Smooth muscle cell of the brain vasculature (primary cell): Measurements from ENCODE around the gene PEAK1.

Experiments used
- DNase-seq: peaks from one replicate; pipeline ENCODE4 v3.0.0-alpha.2; 2012; ENCODE audit warnings: low read depth, low spot score

Gene PEAK1

GRCh38 chr15:77143191-77143590 is 276.7 kb downstream of the PEAK1 start:
- DNase-seq, result no peak

- no peak for DNase-seq
Measured at GRCh38 chr15:77140220-77140619, 279.7 kb downstream of the PEAK1 start.

GRCh38 chr15:77139312-77139711 is 280.6 kb downstream of the PEAK1 start:
- no peak for DNase-seq

- no peak for DNase-seq
Measured at GRCh38 chr15:77138167-77138522, 281.8 kb downstream of the PEAK1 start.

- DNase-seq, result no peak
Measured at GRCh38 chr15:77135181-77135580, 284.7 kb downstream of the PEAK1 start.

- DNase-seq, result no peak
Measured at GRCh38 chr15:77130315-77130930, 289.5 kb downstream of the PEAK1 start.

GRCh38 chr15:77127626-77128025 is 292.3 kb downstream of the PEAK1 start:
- no peak for DNase-seq

DNA sequence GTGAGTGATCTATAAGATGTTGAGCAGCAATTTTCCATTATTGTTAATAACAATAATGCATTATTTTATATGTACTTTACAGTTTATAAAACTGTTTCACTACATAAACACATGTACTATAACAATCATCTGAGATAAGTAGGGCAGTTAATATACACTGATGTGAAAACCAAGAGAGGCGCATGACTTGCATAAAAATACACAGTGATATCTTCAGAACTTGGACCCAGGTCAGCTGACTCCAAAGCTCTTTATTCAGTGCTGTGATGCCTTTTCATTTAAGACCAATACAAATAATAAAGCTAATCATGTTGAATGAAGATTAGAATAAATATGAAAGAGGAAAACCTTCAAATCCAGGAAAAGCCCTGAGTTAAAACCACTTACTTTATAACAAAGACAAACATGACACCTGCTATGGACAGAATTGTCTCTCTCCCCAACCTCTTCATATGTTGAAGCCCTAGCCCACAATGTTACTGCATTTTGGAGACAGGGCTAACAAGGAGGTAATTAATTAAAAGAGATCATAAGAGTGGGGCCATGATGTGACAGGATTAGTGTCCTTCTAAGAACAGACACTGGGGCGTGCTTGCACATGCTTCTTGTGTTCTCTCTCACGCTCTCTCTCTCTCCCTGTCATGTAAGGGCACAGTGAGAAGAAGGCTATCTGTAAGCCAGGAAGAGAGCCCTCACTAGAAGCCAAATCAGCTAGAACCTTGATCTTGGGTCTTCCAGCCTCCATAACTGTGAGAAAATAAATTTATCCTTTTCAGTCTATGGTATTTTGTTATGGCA is 293.2 kb downstream of the PEAK1 start:
- DNase-seq, result no peak

DNA sequence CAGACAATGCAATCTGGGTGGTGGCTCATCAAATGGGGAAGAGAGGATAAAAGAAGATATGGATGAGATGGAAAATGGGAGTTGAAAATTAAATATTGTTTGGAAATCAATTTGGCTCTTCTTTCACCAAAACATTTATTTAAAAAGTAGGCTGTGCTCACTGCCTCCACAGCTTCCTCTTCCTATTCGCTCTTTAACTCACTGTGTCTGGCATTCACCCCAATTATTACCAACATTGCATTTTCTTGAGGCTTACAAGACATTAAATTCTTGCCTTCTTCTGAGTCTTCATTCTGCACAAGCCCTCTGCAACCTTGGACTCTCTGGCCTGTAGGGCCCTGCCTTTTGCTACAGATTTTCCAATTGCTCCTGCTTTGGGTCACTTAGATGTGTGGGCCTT is 296.1 kb downstream of the PEAK1 start:
- DNase-seq, result no peak

GRCh38 chr15:77122576-77122975 is 297.3 kb downstream of the PEAK1 start:
- no peak for DNase-seq

GRCh38 chr15:77121599-77121998 is 298.3 kb downstream of the PEAK1 start:
- no peak for DNase-seq

- no peak for DNase-seq
Measured at GRCh38 chr15:77120576-77120975, 299.3 kb downstream of the PEAK1 start.

GRCh38 chr15:77119446-77119845 is 300.5 kb downstream of the PEAK1 start:
- no peak for DNase-seq

DNA sequence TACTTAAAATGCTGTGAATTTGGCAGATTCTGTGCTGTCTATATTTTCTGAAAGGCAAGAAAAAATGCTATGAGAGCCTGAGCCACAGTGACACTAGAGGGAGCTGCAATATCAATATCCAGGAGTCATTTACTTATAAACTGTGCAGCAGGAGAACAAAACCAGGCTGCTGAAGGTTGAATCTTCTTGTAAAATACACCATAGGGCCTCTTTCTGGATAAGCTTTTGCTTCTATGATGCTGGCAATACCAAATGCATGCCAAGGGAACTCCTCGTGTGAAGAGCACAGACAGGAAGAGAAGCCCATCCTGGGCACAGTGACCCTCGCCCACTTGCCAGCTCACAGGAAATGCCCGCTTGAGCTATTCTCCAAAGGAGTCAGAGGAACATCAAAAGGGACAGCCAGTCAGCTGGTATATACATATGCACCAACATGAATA is 301.0 kb downstream of the PEAK1 start:
- DNase-seq, result peak; percentile 53

DNA sequence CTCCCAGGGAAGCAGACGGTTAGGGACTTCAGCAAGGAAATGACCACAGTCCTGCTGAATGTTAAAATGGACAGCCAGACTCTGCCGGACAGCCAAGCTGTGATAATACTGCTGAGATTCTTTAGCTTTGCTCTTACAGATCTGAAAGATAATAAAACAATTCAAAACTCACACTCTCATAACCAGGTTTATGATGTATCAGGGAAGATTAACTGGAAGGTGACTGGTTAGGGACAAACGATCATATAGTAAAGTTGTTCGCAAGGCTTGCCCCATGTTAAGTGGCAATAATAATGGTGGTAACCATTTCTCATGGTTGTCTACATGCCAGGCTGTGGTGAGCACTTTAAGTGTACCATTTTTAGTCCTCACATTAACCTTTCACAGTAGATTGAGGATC is 304.7 kb downstream of the PEAK1 start:
- no peak for DNase-seq

GRCh38 chr15:77112838-77113504 is 306.9 kb downstream of the PEAK1 start:
- no peak for DNase-seq

DNA sequence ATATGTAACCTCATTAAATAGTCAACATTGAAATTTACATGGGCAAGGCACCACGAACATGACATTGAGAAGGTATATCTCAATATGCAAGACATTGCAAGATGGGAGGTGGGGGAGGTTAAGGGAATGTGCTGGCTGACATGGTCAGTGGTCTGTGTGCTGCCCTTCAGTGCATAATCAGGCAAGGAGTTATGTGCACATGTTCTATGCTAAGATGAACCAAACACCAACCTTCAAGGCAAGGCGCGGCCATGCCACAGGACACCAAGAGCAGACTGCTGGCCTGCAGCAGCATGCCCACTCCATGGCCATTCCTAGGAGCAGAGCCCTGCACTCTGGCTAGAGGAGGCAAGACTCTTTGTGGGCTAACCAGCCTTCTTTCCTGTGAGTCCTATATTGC is 308.1 kb downstream of the PEAK1 start:
- no peak for DNase-seq

- DNase-seq, result peak; percentile 57
Measured at GRCh38 chr15:77107531-77108355, 312.2 kb downstream of the PEAK1 start.

DNA sequence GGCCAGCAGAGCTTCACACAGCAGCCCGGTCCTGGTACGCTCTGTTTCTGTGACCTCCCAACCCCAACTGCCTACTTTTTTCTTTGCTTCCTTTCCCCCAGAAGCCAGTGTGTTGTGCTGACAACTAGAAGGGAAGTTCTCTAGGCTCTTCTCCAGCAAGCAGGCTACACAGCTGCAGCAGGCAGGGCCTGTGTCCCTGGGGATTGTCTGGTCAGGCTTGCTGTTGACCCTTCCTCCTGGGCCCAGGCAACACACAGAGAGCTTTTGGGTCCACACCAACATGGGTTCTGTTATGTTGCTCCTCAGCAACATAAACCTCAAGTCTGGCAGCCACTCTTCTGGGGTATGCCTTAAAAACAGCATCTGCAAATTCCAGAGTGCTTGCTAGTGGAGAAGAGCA is 312.8 kb downstream of the PEAK1 start:
- peak; percentile 75 for DNase-seq

DNA sequence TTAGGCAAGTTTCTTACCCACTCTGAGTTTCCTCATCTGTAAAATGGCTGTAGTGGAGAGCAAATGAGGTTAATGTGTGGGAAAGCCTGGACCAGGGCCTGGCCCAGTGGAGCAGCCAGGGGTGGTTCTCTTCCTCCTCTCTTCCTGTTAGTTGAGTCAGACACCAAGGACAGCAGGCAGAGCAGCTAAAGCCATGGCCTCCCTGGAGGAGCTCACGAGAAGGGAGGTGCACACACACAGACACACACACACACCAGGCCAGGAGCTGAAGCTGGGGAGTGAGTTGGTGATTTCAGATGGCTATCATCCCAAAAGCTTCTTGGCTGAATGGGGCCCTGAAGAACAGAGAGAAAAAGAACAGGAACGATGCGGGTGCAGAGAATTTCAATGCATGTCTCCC is 315.7 kb downstream of the PEAK1 start:
- no peak for DNase-seq

DNA sequence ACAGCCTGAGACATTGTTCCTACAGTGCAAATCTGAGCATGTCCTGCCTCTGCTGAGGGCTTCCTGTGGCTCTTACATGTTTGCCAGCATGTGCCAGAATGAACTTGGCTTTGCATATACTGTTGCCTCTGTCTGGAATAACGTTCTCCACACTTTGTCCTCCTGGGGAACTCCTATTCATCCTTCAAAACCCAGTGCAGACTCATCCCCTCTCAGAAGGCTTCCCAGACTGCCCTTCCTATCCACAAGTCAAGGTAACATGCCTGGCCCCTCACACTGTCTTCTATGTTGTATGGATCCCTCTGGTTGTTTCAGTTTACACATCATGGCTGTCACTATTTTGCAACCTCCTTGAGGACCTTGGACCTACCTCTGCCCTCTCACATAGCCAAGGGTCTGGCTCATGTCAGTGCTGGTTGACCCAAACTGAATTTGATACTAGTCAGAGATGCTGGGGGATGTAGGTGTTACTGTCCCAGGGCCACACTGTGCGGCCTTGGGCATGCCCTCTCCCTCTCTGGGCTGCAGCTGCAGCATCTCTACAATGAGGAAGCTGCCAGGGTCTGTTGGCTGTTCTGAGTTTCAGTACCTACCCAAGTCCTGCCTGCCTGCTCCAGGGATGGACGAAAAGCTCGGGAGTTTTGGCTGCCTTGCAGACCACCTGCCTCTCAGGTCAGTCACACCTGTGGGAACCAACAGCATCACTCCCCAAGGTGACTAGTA is 320.0 kb downstream of the PEAK1 start:
- DNase-seq, result no peak
